MM.1S (cell line): ENCODE results near the gene CYSLTR2.

ENCODE experiments used
- DNase-seq: peaks from one replicate; pipeline ENCODE4 v3.0.0-alpha.2; 2015
- H2AFZ ChIP-seq: fragments of 300-600 bp; sonication (generic); 2 replicates; pipeline ENCODE4 v1.6.0; 2016; ENCODE audit warnings: antibody characterized with exemption, low read length
- H3F3A ChIP-seq: fragments of 300-600 bp; sonication (generic); 2 replicates; pipeline ENCODE4 v1.6.1; 2016; ENCODE audit warnings: mild to moderate bottlenecking, antibody characterized with exemption, low read length, moderate library complexity, mixed read lengths; ENCODE audit not compliant: insufficient read depth
- H3K27ac ChIP-seq: fragments of 300-600 bp; sonication (generic); 2 replicates; pipeline ENCODE4 v1.5.1; 2016; ENCODE audit warnings: mild to moderate bottlenecking, low read length
- H3K27me3 ChIP-seq: fragments of 300-600 bp; sonication (generic); replicated peaks from 2 replicates; pipeline ENCODE4 v1.6.0; 2016; ENCODE audit warnings: low read length; ENCODE audit not compliant: insufficient read depth
- H3K36me3 ChIP-seq: fragments of 300-600 bp; sonication (generic); replicated peaks from 2 replicates; pipeline ENCODE4 v1.6.1; 2016; ENCODE audit warnings: mild to moderate bottlenecking, low read length, mixed read lengths; ENCODE audit not compliant: insufficient read depth
- H3K4me1 ChIP-seq: fragments of 300-600 bp; sonication (generic); 2 replicates; pipeline ENCODE4 v1.6.1; 2016; ENCODE audit warnings: low read length, mixed read lengths
- H3K4me2 ChIP-seq: fragments of 300-600 bp; sonication (generic); 2 replicates; pipeline ENCODE4 v1.6.0; 2016; ENCODE audit warnings: low read depth, low read length
- H3K4me3 ChIP-seq: fragments of 300-600 bp; sonication (generic); 2 replicates; pipeline ENCODE4 v1.5.1; 2016; ENCODE audit warnings: low read length, mixed read lengths
- H3K79me2 ChIP-seq: fragments of 300-600 bp; sonication (generic); 2 replicates; pipeline ENCODE4 v1.6.1; 2016; ENCODE audit warnings: mixed run types, low read length, mixed read lengths
- H3K9ac ChIP-seq: fragments of 300-600 bp; sonication (generic); 2 replicates; pipeline ENCODE4 v1.6.1; 2016; ENCODE audit warnings: low read length, mixed read lengths
- H3K9me2 ChIP-seq: fragments of 300-600 bp; sonication (generic); replicated peaks from 2 replicates; pipeline ENCODE4 v1.6.1; 2016; ENCODE audit warnings: mild to moderate bottlenecking, low read length, mixed read lengths; ENCODE audit not compliant: insufficient read depth
- H3K9me3 ChIP-seq: fragments of 300-600 bp; sonication (generic); replicated peaks from 2 replicates; pipeline ENCODE4 v1.6.1; 2016; ENCODE audit warnings: mild to moderate bottlenecking, low read length, mixed read lengths; ENCODE audit not compliant: insufficient read depth
- H4K20me1 ChIP-seq: fragments of 300-600 bp; sonication (generic); 2 replicates; pipeline ENCODE4 v1.6.1; 2016; ENCODE audit warnings: mild to moderate bottlenecking, low read length, moderate library complexity, mixed read lengths; ENCODE audit not compliant: insufficient read depth
- EZH2 ChIP-seq: fragments of 300-600 bp; sonication (generic); optimal IDR thresholded peaks from 2 replicates; pipeline ENCODE3; 2017; ENCODE audit warnings: low read depth, mild to moderate bottlenecking, antibody characterized with exemption, low read length, mixed read lengths
- EZH2phosphoT487 ChIP-seq: fragments of 300-600 bp; sonication (generic); IDR thresholded peaks from 2 replicates; pipeline ENCODE4 v1.6.1; 2018; ENCODE audit warnings: antibody characterized with exemption, low read length
- TF ChIP-seq, protein P1 (sequence below): fragments of 300-600 bp; sonication (generic); IDR thresholded peaks from 2 replicates; pipeline ENCODE4 v1.5.1; 2016; ENCODE audit warnings: antibody characterized with exemption, low read length, mixed read lengths

The CYSLTR2 gene

DNA sequence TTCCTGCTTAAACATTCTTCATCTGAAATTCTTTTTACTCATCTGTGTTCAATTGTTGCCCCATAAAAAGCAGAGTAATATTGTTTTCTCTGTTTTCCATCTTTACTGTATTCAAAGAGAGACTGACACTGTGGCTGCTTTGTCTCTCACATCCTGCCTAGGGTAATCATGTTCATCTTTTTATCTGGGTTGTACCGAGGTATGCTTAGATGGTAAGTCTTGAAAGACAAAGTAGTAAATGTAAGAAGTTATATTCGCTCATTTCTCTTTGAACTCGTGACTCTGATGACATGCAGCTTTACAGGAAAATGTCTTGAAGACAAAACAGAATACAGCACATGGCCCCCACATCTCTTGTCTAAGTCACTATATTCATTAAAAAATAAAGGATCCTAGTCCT, 20.0 kb upstream of the CYSLTR2 start:
- H3K9me2 ChIP-seq = no peaks in the 10 kb centered on the region
- peaks cover 17% of the 10 kb centered on the region for H3K4me1 ChIP-seq
- no peak overlapping the region for H2AFZ ChIP-seq
- peaks cover 8% of the 10 kb centered on the region; the same call in 1 of the 2 replicates for H3F3A ChIP-seq
- no peak overlapping the region for H3K4me2 ChIP-seq
- H3K27ac ChIP-seq = no peak overlapping the region
- H3K9me3 ChIP-seq = no peaks in the 10 kb centered on the region
- H3K27me3 ChIP-seq = no peaks in the 10 kb centered on the region
- H3K9ac ChIP-seq = no peak overlapping the region
- TF ChIP-seq EZH2 = no peak
- TF ChIP-seq, protein P1, sequence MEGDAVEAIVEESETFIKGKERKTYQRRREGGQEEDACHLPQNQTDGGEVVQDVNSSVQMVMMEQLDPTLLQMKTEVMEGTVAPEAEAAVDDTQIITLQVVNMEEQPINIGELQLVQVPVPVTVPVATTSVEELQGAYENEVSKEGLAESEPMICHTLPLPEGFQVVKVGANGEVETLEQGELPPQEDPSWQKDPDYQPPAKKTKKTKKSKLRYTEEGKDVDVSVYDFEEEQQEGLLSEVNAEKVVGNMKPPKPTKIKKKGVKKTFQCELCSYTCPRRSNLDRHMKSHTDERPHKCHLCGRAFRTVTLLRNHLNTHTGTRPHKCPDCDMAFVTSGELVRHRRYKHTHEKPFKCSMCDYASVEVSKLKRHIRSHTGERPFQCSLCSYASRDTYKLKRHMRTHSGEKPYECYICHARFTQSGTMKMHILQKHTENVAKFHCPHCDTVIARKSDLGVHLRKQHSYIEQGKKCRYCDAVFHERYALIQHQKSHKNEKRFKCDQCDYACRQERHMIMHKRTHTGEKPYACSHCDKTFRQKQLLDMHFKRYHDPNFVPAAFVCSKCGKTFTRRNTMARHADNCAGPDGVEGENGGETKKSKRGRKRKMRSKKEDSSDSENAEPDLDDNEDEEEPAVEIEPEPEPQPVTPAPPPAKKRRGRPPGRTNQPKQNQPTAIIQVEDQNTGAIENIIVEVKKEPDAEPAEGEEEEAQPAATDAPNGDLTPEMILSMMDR = no peak
- no peak for TF ChIP-seq EZH2phosphoT487
- no peaks in the 10 kb centered on the region for H4K20me1 ChIP-seq
- no peak overlapping the region for H3K4me3 ChIP-seq
- H3K36me3 ChIP-seq = no peaks in the 10 kb centered on the region
- H3K79me2 ChIP-seq = no peaks in the 10 kb centered on the region
- no peak for DNase-seq

DNA sequence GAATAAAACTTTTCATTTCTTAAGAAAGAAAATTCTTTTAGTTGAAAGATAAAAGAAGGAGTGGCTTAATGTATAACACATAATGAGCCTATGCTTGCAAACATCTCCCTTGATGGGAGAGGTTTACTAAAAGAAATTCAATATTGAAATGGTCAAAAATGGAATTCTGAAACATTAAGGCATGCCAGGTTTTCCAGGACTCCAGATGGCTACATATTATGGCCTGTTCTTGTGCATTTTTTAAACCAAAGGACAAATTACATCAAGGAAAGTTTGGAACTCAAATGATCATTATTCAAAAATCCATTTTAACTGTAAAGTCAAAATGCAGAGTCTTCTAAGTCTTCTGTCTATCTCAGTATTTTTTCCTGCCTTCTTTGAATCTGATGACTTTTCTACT, 19.1 kb upstream of the CYSLTR2 start:
- Histone ChIP-seq H3K36me3 (no peaks in the 10 kb centered on the region), H3K9me3 (no peaks in the 10 kb centered on the region), H3K4me1 (peaks cover 17% of the 10 kb centered on the region), H3K9me2 (no peaks in the 10 kb centered on the region), H3K79me2 (no peaks in the 10 kb centered on the region), H3K4me3 (no peak overlapping the region), H3K27ac (no peak overlapping the region), H4K20me1 (no peaks in the 10 kb centered on the region), H3K4me2 (peak overlapping the region; percentile 13; the same call in 1 of the 2 replicates), H3K9ac (no peak overlapping the region), H3F3A (peaks cover 8% of the 10 kb centered on the region; the same call in 1 of the 2 replicates), H3K27me3 (no peaks in the 10 kb centered on the region), H2AFZ (no peak overlapping the region)
- TF ChIP-seq EZH2 (no peak), EZH2phosphoT487 (no peak)
- TF ChIP-seq, protein P1 = no peak
- DNase-seq = no peak

DNA sequence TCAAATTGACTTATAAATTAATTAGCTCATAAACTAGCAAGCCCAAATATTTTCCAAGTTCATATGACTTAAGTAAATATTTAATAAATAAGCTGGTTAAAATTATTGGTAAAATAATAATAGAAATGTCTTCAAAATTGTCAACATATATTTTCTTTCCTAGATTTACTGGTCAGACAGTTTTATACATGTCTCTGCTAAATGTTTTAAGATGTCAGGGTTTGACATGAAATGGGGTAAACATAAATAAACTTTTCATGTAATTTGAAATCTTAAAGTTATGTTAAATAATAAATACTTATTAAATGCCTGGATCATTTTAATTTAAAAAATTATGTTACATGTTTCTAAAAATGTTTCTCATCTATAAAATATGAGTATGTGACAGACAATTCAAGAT, 18.3 kb upstream of the CYSLTR2 start:
- Histone ChIP-seq H3K9me2 (no peaks in the 10 kb centered on the region), H3K4me1 (peaks cover 17% of the 10 kb centered on the region), H3K36me3 (no peaks in the 10 kb centered on the region), H3K79me2 (no peaks in the 10 kb centered on the region), H3K27ac (no peak overlapping the region), H3F3A (peaks cover 8% of the 10 kb centered on the region; the same call in 1 of the 2 replicates), H4K20me1 (no peaks in the 10 kb centered on the region), H3K4me3 (no peak overlapping the region), H3K4me2 (peak overlapping the region; percentile 13; the same call in 1 of the 2 replicates), H3K9ac (no peak overlapping the region), H3K9me3 (no peaks in the 10 kb centered on the region), H2AFZ (no peak overlapping the region), H3K27me3 (no peaks in the 10 kb centered on the region)
- TF ChIP-seq EZH2phosphoT487 (no peak), EZH2 (no peak)
- TF ChIP-seq, protein P1 = no peak
- DNase-seq = no peak
